ENCODE measurements around the gene KLHDC10. TPM values are rescaled to one million over a fixed set of nuclear protein-coding genes. Genes with fewer than 3 reads are reported as not detected.
A peak's percentile ranks its signal among the peaks of the same experiment; 100 is the strongest.

The KLHDC10 gene
- total RNA-seq, 1 experiment from 2014 or later: 21.6 TPM

- H3K9me3 ChIP-seq (ENCODE audit: low read length): no peaks in the 10 kb centered on the region
- H3K27me3 ChIP-seq (ENCODE audit: low read length): no peaks in the 10 kb centered on the region
- no peaks in the 10 kb centered on the region for H3K79me2 ChIP-seq (ENCODE audit: low read length)
- ATAC-seq (peak; percentile 35), DNase-seq (peak; percentile 19)
- no peaks in the 10 kb centered on the region for H3K9me2 ChIP-seq (replicated peaks; ENCODE audit: low read length)
- intact Hi-C loops (cut with micrococcal nuclease): loop anchor here (5.0 kb wide), 1 partner anchor 82 kb away; the partner anchor contains the start of gene KLHDC10
- no peaks in the 10 kb centered on the region for H3K4me1 ChIP-seq (ENCODE audit: insufficient read depth, low read length)
- no peak overlapping the region for H3K9ac ChIP-seq (ENCODE audit: low read length)
- H3K36me3 ChIP-seq (ENCODE audit: low read depth, low read length): peaks cover 1% of the 10 kb centered on the region
- H4K20me1 ChIP-seq (ENCODE audit: low read length): no peaks in the 10 kb centered on the region
- H3F3A ChIP-seq (ENCODE audit: low read length, unreplicated experiment): no peaks in the 10 kb centered on the region
- no TSS peak for BruUV-seq (replicated peaks)
- H3K4me2 ChIP-seq (ENCODE audit: low read length): no peak overlapping the region
- H3K4me3 ChIP-seq (ENCODE audit: low read length): no peak overlapping the region
- TF ChIP-seq CTCF (conservative IDR thresholded peaks at IDR 0.05; ENCODE audit: low read depth, low read length): peak; percentile 52
- no peak for TF ChIP-seq EZH2phosphoT487 (IDR thresholded peaks at IDR 0.05; ENCODE audit: borderline replicate concordance, low read length)
- no peak overlapping the region for H3K27ac ChIP-seq (ENCODE audit: low read length)
- ChIA-PET POLR2A (ENCODE audit: unreplicated experiment) (interaction anchor here (0.6 kb wide), 1 partner anchor 12 kb away, joined by 3 read pairs; no protein-coding TSS in a partner anchor), CTCF (interaction anchor here (0.6 kb wide), 1 partner anchor 83 kb away, joined by 5 read pairs; no protein-coding TSS in a partner anchor)
- no peak overlapping the region for H2AFZ ChIP-seq (ENCODE audit: low read length)
Measured at GRCh38 chr7:130154501-130155317, 84.4 kb downstream of the KLHDC10 start.

- CTCF ChIA-PET: no interaction called here
- TF ChIP-seq EZH2phosphoT487 (IDR thresholded peaks at IDR 0.05; ENCODE audit: borderline replicate concordance, low read length) (no peak), EZH2 (IDR thresholded peaks at IDR 0.05; ENCODE audit: low read length, unreplicated experiment) (no peak), CTCF (conservative IDR thresholded peaks at IDR 0.05; ENCODE audit: low read depth, low read length) (no peak)
- no peak overlapping the region for H3K4me3 ChIP-seq (ENCODE audit: low read length)
Measured at GRCh38 chr7:130156140-130156539, 85.8 kb downstream of the KLHDC10 start.

GRCh38 chr7:130157700-130158099, 87.4 kb downstream of the KLHDC10 start:
- Histone ChIP-seq H3K27me3 (ENCODE audit: low read length) (no peaks in the 10 kb centered on the region), H2AFZ (ENCODE audit: low read length) (no peak overlapping the region), H3K9me2 (replicated peaks; ENCODE audit: low read length) (no peaks in the 10 kb centered on the region), H3K79me2 (ENCODE audit: low read length) (no peaks in the 10 kb centered on the region), H4K20me1 (ENCODE audit: low read length) (no peaks in the 10 kb centered on the region), H3K4me2 (ENCODE audit: low read length) (no peak overlapping the region), H3F3A (ENCODE audit: low read length, unreplicated experiment) (no peaks in the 10 kb centered on the region), H3K4me1 (ENCODE audit: insufficient read depth, low read length) (no peaks in the 10 kb centered on the region), H3K27ac (ENCODE audit: low read length) (no peak overlapping the region), H3K36me3 (ENCODE audit: low read depth, low read length) (peaks cover 10% of the 10 kb centered on the region), H3K9me3 (ENCODE audit: low read length) (no peaks in the 10 kb centered on the region), H3K4me3 (ENCODE audit: low read length) (no peak overlapping the region), H3K9ac (ENCODE audit: low read length) (no peak overlapping the region)
- DNase-seq (no peak), ATAC-seq (no peak)
- CTCF ChIA-PET: no interaction called here
- POLR2A ChIA-PET (ENCODE audit: unreplicated experiment): no interaction called here
- no TSS peak for BruUV-seq (replicated peaks)
- no peak for TF ChIP-seq EZH2 (IDR thresholded peaks at IDR 0.05; ENCODE audit: low read length, unreplicated experiment)
- TF ChIP-seq EZH2phosphoT487 (IDR thresholded peaks at IDR 0.05; ENCODE audit: borderline replicate concordance, low read length): no peak
- no peak for TF ChIP-seq CTCF (conservative IDR thresholded peaks at IDR 0.05; ENCODE audit: low read depth, low read length)
- intact Hi-C loops (cut with micrococcal nuclease): no loop called here

More at GRCh38 chr7:130156140-130156539, 85.8 kb downstream of the KLHDC10 start:
- H3K4me2 ChIP-seq (ENCODE audit: low read length): no peak overlapping the region
- H3K27ac ChIP-seq (ENCODE audit: low read length): no peak overlapping the region
- POLR2A ChIA-PET (ENCODE audit: unreplicated experiment): no interaction called here
- no peaks in the 10 kb centered on the region for H3K9me2 ChIP-seq (replicated peaks; ENCODE audit: low read length)
- H3F3A ChIP-seq (ENCODE audit: low read length, unreplicated experiment): no peaks in the 10 kb centered on the region
- no TSS peak for BruUV-seq (replicated peaks)
- no peak for DNase-seq
- no peak for ATAC-seq
- intact Hi-C loops (cut with micrococcal nuclease): no loop called here
- H3K9me3 ChIP-seq (ENCODE audit: low read length): no peaks in the 10 kb centered on the region
- no peaks in the 10 kb centered on the region for H4K20me1 ChIP-seq (ENCODE audit: low read length)
- H3K27me3 ChIP-seq (ENCODE audit: low read length): no peaks in the 10 kb centered on the region
- no peak overlapping the region for H2AFZ ChIP-seq (ENCODE audit: low read length)
- H3K79me2 ChIP-seq (ENCODE audit: low read length): no peaks in the 10 kb centered on the region
- H3K36me3 ChIP-seq (ENCODE audit: low read depth, low read length): peaks cover 7% of the 10 kb centered on the region
- H3K9ac ChIP-seq (ENCODE audit: low read length): no peak overlapping the region
- H3K4me1 ChIP-seq (ENCODE audit: insufficient read depth, low read length): no peaks in the 10 kb centered on the region
